Activated CD4-positive, alpha-beta T cell treated with anti-CD3 and anti-CD28 coated beads, Interleukin-2, amount 50 U/mL, for 24 hours (primary cell): ENCODE data around the gene GPR180.
"Not testable (repeated sequence)": the region's sequence is repeated elsewhere in the genome, so short reads cannot be mapped to it uniquely, and the experiment has no call there.

ENCODE experiments used
- DNase-seq, 2 donors: peaks; one replicate each; pipeline ENCODE4 v3.0.0-alpha.2; 2020; ENCODE audit warnings: low read depth in 1 of 2, low spot score in 1 of 2

Gene GPR180

GRCh38 chr13:94595950-94596574, 5.6 kb upstream of the GPR180 start, which contains the start of gene TGDS:
TGDS (minus strand) TSS chr13:94596152; CDS start chr13:94596136, 16 bp downstream.
- DNase-seq: peak; percentile 75 to 88

DNA sequence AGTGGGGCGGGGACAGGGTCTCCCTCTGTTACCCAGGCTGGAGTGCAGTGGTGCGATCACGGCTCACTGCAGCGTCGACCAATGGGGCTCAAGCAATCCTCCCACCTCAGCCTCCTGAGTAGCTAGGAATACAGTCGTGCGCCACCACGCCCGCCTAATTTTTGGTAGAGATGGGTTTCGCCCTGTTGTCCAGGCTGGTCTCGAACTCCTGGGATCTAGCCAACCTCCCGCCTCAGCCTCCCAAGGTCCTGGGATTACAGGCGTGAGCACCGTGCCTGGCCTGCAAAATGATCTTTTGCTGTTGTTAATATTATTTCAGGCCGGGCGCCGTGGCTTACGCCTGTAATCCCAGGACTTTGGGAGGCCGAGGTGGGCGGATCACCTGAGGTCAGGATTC, 5.1 kb upstream of the GPR180 start:
- DNase-seq: no peak

GRCh38 chr13:94598281-94598680, 3.4 kb upstream of the GPR180 start:
- DNase-seq: no peak

DNA sequence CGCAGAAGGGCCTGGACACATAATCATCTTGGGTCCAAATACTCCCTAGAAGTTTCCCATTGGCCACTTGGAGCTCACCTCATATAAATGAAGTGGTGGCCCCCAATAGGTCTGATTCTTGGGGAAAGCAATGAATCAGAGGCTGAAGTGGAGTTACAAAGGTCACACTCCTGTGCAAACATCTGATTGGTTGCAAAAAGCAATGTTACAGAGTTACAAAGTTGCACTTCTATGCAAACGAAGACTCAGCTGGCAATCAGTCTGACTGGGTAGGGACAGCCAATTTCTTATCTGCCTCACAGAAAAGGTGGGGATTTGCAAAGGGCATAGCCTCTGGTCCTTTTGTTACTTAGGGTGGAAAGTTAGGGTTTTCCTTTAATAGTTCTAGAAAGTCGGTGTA, 1.8 kb upstream of the GPR180 start:
- no peak for DNase-seq

DNA sequence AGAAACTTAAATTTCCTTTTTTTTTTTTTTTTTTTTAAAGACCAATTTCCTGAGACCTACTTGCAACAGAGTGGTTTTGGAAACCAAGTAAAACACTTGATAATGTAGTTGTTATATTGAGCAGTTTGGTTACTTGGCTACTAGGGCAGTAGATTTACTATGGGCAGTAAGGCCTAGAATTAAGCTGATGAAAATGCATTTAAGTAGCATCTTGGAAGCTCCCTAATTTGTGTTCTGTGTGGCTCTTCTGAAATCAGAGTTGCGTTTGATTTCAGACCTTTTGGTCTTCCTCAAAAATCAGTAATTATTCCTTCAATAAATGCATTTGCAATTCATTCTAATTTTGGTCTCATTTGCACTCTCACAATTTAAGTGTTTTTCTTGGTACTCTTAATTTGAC, 810 bp downstream of the GPR180 start:
- no peak for DNase-seq

- no peak for DNase-seq
Observed at GRCh38 chr13:94607056-94607455, 5.4 kb downstream of the GPR180 start.

DNA sequence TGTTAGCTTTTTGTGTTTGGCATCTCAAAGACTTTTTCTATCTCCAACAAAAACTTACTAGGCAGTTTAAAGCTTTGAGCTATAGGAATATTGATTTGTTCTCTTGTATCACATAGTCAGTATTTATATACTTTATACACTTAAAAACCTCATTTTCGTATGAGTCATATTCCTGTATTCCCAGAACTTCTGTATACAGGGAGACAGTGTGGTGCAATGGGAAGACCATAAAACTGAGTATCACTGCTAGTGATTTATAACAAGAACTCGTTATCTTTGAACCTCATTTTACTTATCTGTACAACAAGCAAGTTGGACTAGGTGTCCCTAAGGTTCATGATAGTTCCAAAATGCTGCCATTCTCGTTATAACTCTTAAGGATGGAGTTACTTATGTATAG, 6.3 kb downstream of the GPR180 start:
- no peak for DNase-seq

DNA sequence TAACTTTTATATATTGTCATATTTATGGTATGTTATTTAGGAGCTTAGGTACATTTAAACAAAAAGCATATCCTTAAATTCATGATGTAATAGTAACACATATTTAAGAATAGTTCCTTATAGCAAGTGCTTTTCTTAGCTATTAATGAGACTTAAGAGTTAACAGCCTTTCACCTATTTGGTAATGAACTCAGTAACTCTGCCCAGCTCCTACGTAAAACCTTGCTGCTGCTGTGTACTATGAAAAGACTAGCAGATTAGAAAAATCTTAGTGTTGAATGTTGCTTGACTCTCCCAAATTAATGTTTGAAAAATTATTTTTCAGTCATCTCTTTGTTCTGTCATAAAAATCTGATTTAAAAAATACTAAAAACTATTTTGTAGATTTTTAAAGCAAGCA, 6.9 kb downstream of the GPR180 start:
- DNase-seq: no peak

DNA sequence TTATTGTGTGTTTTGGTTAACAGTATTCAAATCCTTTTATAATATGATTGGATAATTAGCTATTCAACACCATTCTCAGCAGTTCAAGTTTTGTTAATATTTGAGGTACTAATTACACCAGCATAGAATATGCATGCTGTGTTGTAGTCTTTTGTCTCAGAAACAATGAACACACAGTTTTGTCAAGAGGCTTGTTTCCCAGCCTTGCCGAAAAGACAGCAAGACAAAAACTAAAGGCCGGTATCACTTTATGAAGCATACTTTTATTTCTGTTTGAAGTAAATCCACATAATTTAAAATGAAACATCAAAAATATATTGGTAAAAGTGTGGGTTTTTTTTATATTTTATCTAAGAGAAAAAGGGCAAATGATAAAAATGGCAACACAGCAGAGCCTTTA, 7.5 kb downstream of the GPR180 start:
- DNase-seq: no peak

GRCh38 chr13:94610475-94610874, 8.8 kb downstream of the GPR180 start:
- DNase-seq: no peak

DNA sequence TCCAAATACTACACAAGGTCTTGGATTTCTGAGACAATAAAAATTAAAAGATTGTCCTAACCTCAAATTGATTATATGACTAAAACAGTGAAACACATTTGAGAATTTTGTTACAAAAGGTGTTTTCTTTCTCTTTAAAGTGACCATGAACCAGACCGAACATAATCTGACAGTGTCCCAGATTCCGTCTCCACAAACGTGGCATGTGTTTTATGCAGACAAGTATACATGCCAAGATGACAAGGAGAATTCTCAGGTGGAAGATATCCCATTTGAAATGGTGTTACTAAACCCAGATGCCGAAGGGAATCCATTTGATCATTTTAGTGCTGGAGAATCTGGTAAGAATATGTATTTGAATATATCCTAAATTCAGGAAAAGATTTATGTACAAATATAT, 10.4 kb downstream of the GPR180 start:
- DNase-seq: no peak

GRCh38 chr13:94613051-94613450, 11.4 kb downstream of the GPR180 start:
- no peak for DNase-seq

DNA sequence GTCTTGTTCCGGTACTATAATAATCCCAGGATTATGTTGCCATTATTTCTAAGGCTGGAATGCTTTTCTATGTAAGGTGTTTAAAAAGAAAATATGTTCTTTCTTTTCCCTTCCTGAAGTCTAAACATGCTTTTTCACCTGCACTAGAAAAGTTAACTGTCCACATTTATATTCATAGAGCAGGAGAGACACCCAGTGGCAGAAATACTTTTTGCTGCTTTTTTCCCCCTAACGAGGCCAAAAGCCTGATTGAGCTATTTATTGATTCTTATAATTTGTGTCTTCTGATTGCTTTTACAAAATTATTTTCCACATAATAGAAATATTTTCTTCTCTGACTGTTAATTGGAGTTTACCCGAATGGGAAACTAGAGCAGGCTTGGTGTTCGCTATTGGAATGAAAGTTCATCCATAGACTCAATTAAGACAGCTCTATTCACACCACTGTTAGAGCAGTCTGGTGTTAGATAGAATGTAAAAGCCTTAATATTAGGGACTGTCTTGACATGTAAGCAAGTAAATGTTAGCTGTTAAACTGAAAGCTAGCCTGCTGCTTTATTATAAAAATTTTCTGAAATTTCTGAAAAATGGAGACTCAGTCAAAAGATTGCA, 15.8 kb downstream of the GPR180 start:
- peak in 1 of 2 donors; percentile 50 for DNase-seq

- DNase-seq: no peak
Observed at GRCh38 chr13:94620286-94620896, 18.7 kb downstream of the GPR180 start.

DNA sequence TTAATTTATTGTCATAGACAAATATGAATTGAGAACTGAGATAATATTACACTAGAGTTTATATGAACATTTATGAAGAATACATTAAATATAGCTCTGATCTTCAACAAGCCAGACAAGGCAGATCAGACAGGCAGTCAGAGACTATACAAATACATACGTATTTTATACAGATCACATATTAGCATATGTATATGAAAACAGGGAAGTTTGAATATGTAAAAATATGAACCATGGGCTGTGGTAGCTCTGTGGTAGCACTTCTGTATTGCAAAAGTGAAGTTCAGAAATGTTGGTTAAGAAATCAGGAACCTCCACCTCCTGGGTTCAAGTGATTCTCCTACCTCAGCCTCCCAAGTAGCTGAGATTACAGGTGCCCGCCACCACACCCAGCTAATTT, 20.7 kb downstream of the GPR180 start:
- DNase-seq: no peak

- DNase-seq: no peak
Observed at GRCh38 chr13:94623316-94623715, 21.7 kb downstream of the GPR180 start.

DNA sequence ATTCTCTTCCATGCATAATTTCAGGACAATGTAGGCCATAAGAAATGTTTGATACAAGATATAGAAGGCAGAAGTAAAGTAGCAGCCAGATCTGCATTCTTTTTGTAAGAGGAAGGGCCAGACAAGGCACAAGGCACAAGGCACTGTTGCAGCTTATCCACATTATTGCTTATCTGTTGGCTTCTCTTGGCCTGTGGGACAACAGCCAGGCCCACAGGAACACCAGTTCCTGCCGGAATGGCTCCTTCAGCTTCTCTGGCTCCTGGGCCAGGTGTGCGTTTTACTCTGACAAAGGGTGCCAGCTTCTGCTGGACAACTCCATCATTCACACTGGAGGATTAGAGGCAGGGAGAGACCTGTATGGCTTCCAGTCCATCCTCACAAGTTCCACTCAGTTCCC, 29.2 kb downstream of the GPR180 start:
- no peak for DNase-seq

- no peak for DNase-seq
Observed at GRCh38 chr13:94632226-94632980, 30.7 kb downstream of the GPR180 start.

GRCh38 chr13:94636096-94636495, 34.4 kb downstream of the GPR180 start:
- peak in 1 of 2 donors; percentile 7 for DNase-seq

DNA sequence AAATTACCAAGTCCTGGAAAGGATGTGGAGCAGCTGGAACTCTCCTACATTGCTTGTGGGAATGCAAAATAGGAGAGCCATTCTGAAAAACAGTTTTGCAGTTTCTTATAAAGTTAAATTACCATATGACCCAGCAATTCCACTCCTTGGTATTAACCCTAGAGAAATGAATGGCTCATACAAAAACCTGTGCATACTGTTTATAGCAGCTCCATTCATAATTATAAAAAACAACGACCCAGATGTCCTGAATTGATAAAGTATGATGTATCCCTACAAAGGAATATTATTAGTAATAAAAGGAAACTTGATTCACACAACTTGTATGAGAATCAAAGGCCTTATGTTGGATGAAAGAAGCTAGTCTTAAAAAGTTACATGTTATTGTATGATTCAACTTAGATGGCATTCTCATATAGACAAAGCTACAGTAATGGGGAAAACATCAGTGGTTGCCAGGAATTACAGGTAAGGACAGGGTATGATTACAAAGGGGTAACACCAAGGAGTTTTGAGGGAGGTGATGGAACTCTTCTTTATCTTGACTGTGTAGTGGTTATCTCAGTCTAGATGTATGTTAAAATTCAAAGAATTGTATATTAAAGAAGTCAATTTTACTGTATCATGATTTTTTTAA, 35.4 kb downstream of the GPR180 start:
- DNase-seq: no peak

- DNase-seq: not testable (repeated sequence)
Observed at GRCh38 chr13:94637677-94638076, 36.0 kb downstream of the GPR180 start.
